ENCODE measurements around the gene BIRC7. TPM values are rescaled to one million over a fixed set of nuclear protein-coding genes. Genes with fewer than 3 reads are reported as not detected.

The BIRC7 gene
- total and polyA plus RNA-seq, 2 donors (not counting 3 experiments of a cell fraction or from before 2014, with no cell fraction given) = not detected

GRCh38 chr20:63262836-63263235 lies 27.1 kb downstream of the BIRC7 start:
- intact Hi-C loops (cut with micrococcal nuclease) (no loop called here), dilution Hi-C loops (cut with MboI; ENCODE audit: extremely low pct_ligation_motif_present, low sequenced_read_pairs) (no loop called here)
- no peaks in the 10 kb centered on the region for H4K20me1 ChIP-seq (replicated peaks; ENCODE audit: control insufficient read depth, extremely low read depth, insufficient read depth, low read length)
- BruUV-seq (replicated peaks) = no TSS peak
- DNase-seq (ENCODE audit: low read depth, low spot score) (no peak), FAIRE-seq (no peak)
- ChIA-PET POLR2A (no interaction called here), CTCF (no interaction called here)
- no peaks in the 10 kb centered on the region for H3K9me1 ChIP-seq (replicated peaks; ENCODE audit: control insufficient read depth, extremely low read depth, insufficient read depth, low read length)
- TF ChIP-seq GATA2 (IDR thresholded peaks at IDR 0.05; ENCODE audit: insufficient read depth, insufficient read length, low read depth, low read length) (no peak), JUN (IDR thresholded peaks at IDR 0.05; ENCODE audit: borderline replicate concordance, insufficient read depth, insufficient read length, low read depth) (no peak), POLR2A (IDR thresholded peaks at IDR 0.05; ENCODE audit: low read depth, low read length) (no peak), CTCF (IDR thresholded peaks at IDR 0.05; ENCODE audit: extremely low read depth in 1 of 2, insufficient read depth in 1 of 2, low read depth in 1 of 2, low read length in 2 of 2) (no peak), MYC (IDR thresholded peaks at IDR 0.05; ENCODE audit: low read depth, low read length) (no peak), MAX (IDR thresholded peaks at IDR 0.05; ENCODE audit: insufficient read depth, insufficient read length) (no peak), EZH2 (IDR thresholded peaks at IDR 0.05; ENCODE audit: borderline replicate concordance, low read depth, low read length, severe bottlenecking) (no peak), FOS (IDR thresholded peaks at IDR 0.05; ENCODE audit: borderline replicate concordance, insufficient read depth, low read length) (no peak), POLR2AphosphoS5 (IDR thresholded peaks at IDR 0.05; ENCODE audit: insufficient read depth, low read depth, low read length) (no peak)
- no peaks in the 10 kb centered on the region for H3K36me3 ChIP-seq (ENCODE audit: control insufficient read depth in 2 of 2, extremely low read depth in 1 of 2, insufficient read depth in 2 of 2, low read length in 2 of 2)
- H3K9ac ChIP-seq (replicated peaks; ENCODE audit: extremely low read depth, insufficient read depth, low read length) = no peak overlapping the region
- H2AFZ ChIP-seq (ENCODE audit: low read depth, low read length) = no peak overlapping the region
- H3K4me1 ChIP-seq (ENCODE audit: control insufficient read depth, extremely low read depth, insufficient read depth, low read length) = no peaks in the 10 kb centered on the region
- H3K27ac ChIP-seq (ENCODE audit: insufficient read depth, low read depth, low read length) = no peak overlapping the region
- H3K79me2 ChIP-seq (ENCODE audit: control insufficient read depth, insufficient read depth, low read length) = no peaks in the 10 kb centered on the region
- H3K9me3 ChIP-seq (replicated peaks; ENCODE audit: control insufficient read depth, insufficient read depth, low read length) = no peaks in the 10 kb centered on the region
- peaks cover 8 to 9% of the 10 kb centered on the region in 2 experiments for H3K27me3 ChIP-seq (ENCODE audit: control insufficient read depth in 2 of 2, insufficient read depth in 2 of 2, low read length in 2 of 2)
- H3K4me2 ChIP-seq (ENCODE audit: insufficient read depth, low read length) = no peak overlapping the region
- no peak overlapping the region for H3K4me3 ChIP-seq (replicated peaks in 1 of 3; ENCODE audit: insufficient read depth in 1 of 3, low read depth in 1 of 3, low read length in 3 of 3)

Data from endothelial cell of umbilical vein (primary cell).